GM18502 (cell line): Measurements from ENCODE around the gene NETO2.
"Not testable (repeated sequence)": the region's sequence is repeated elsewhere in the genome, so short reads cannot be mapped to it uniquely, and the experiment has no call there.

Source experiments
- ATAC-seq: cut with Tn5 transposase; IDR thresholded peaks from one replicate; pipeline ENCODE4 v1.9.1; 2021; ENCODE audit warnings: mild to moderate bottlenecking; ENCODE audit not compliant: unreplicated experiment, poor library complexity

Gene NETO2

GRCh38 chr16:47069313-47069712, 74.4 kb downstream of the NETO2 start:
- no peak for ATAC-seq

DNA sequence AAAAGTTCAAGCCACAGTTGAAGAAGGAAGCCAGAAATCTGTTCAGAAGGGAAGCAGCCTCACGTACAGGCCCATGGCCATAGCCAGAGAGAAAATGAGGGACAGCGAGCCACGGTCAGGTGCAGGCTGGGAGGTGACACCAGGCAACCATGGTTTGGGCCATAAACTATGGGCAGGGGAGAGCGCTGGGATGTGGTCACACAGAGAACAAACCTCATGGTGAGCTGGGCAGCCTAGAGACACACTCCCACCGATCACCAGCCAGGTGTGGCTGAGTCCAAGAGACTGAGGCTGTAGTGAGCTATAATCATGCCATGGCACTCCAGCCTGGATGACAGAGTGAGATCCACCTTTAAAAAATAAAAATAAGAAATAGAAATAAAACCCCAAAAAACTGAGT, 76.5 kb downstream of the NETO2 start:
- no peak for ATAC-seq

- ATAC-seq: no peak
Measured at GRCh38 chr16:47065766-47066688, 77.7 kb downstream of the NETO2 start.

DNA sequence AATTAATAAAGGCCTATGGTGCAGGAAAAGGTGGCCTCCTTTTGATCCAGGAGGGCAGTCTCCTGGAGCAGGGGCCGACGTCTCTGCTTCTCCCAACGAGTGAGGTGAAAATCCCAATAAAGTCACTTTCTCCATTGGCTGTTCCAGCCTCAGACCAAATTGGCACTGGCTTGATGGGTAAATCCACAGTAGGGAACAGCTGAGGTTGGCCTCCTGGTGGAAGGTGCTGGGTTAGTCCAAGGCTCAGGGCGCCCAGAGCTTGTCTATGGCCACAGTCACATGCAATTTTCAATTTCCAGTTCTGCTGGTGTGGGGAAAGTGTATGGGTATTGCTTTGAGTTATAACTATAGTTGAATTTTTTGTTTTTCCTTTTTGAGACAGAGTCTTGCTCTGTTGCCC, 79.0 kb downstream of the NETO2 start:
- no peak for ATAC-seq

GRCh38 chr16:47063011-47063724, 80.6 kb downstream of the NETO2 start:
- ATAC-seq: no peak

- ATAC-seq: no peak
Measured at GRCh38 chr16:47061204-47061603, 82.5 kb downstream of the NETO2 start.

GRCh38 chr16:47060596-47060995, 83.1 kb downstream of the NETO2 start:
- ATAC-seq: no peak

DNA sequence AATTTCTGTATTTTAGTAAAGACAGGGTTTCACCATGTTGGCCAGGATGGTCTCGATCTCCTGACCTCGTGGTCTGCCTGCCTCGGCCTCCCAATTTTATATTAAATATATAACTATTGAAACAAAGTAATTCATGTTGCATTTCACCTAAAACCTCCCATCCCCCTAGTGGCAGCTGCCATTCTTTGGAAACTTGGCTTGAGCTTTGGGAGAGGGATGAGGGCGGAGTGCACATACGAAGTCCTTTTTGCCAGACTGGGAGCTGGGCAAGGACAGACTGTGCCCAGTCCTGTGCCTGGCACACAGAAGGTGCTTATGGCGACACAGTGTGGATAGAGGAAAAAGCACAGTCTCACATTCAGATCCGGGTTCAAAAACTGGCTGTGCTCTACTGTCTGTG, 83.8 kb downstream of the NETO2 start:
- ATAC-seq: no peak

DNA sequence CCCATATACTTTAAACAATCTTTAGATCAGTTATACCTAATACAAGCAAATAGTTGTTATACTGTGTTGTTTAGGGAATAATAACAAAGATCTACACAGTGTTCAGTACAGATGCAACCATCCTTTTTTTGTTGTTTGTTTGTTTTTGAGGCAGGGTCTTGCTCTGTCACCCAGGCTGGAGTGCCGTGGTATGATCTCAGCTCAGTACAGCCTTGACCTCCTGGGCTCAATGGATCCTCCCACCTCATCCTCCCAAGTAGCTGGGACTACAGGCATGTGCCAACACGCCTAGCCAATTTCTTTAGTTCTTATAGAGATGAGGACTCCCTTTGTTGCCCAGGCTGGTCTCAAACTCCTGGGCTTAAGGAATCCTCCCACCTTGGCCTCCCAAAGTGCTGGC, 84.6 kb downstream of the NETO2 start:
- ATAC-seq: not testable (repeated sequence)

GRCh38 chr16:47058295-47059086, 85.3 kb downstream of the NETO2 start:
- no peak for ATAC-seq

DNA sequence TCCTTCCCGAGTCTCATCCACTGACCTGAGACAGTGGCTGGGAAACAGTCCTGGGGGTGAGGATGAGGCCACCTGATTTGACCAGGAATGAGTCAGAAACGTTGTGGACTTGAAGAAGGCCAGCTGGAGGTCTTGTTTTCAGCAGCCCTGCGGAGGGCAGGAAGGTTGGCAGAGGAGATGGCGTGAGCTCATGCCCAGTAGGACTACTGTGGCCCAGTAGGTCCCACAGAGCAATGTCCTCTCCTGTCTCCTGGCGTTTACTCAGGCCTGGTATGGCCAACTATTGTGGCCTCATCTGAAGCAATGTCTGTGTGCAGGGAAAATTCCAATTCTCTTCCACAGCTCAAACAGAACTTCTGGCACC, 86.1 kb downstream of the NETO2 start:
- no peak for ATAC-seq

DNA sequence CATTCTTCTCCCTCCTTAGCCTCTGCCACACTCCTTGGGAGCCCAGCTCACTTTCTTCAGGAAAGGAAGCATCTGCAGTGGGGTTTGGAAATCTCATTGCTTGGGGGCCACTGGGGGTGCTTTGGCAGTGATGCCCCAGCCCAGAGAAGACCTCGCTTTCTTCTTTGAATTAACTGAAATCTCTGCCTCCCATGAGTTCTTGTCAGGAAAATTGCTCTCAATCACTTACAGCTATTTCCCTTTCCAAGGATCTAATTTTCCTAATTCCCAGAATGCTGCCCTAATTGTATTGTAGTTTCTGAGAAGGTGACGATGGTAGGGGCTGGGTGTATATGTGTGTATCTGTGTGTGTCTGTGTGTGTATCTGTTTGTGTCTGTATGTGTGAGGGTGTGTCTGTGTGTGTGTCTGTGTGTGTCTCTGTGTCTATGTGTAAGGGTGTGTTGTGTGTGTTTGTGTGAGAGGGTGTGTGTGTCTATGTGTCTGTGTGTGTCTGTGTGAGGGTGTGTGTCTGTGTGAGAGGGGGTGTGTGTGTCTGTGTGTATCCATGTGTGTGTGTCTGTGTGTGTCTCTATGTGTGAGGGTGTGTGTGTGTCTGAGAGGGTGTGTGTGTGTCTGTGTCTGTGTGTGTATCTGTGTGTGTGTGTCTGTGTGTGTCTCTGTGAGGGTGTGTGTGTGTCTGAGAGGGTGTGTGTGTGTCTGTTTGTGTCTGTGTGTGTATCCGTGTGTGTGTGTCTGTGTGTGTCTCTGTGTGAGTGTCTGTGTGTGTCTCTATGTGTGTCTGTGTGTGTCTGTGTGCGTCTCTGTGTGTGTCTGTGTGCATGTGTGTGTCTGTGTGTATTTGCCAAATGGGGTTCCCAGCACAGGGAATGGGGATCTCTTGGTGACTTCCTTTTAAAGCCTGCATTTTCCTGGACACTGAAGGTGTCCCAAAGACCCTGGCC, 86.8 kb downstream of the NETO2 start:
- ATAC-seq: no peak

DNA sequence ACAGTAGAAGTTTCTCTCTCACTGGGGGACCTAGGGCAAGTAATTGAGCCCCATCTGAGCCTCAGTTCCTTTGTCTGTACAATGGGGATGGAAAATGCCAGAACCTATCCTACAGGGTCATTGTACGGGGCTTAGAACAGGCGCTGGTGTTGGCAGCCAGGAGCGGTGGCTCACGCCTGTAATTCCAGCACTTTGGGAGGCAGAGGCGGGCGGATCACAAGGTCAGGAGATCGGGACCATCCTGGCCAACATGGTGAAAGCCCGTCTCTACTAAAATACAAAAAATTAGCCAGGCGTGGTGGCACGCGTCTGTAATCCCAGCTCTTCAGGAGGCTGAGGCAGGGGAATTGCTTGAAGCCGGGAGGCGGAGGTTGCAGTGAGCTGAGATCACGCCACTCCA, 87.7 kb downstream of the NETO2 start:
- ATAC-seq: not testable (repeated sequence)

GRCh38 chr16:47055136-47055885, 88.4 kb downstream of the NETO2 start:
- no peak for ATAC-seq

DNA sequence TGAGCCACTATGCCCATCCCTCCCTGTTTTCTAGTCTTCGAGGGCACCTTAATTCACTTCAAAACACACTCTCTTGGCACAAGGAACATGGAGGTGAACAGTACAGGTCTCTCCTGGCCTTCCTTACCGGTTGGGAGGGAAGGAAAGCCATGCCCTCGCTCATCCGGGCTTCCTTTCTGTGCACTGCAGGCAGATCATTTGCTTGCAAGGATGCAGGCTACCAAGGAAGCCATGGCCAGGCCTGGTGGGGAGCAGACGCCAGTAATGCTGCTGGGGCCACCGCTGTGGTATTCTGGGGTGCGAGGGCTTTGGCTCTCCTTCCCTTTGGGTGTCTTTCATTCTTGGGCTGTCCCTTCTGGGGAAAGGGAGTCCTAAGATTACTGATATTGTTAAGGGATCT, 89.4 kb downstream of the NETO2 start:
- ATAC-seq: no peak

GRCh38 chr16:47053895-47054294, 89.8 kb downstream of the NETO2 start:
- no peak for ATAC-seq

GRCh38 chr16:47052666-47053640, 90.8 kb downstream of the NETO2 start:
- no peak for ATAC-seq

GRCh38 chr16:47051031-47051430, 92.7 kb downstream of the NETO2 start:
- no peak for ATAC-seq
